GM12873 (cell line): ENCODE measurements around the gene CARMIL1.

Experiments used
- TF ChIP-seq, protein P1 (sequence below): IDR thresholded peaks from 2 replicates; pipeline ENCODE4 v1.5.1; 2012; ENCODE audit warnings: low read depth, mild to moderate bottlenecking, moderate library complexity, low read length, control low read depth; ENCODE audit not compliant: insufficient read depth; ENCODE audit errors: missing control alignments

Gene CARMIL1

DNA sequence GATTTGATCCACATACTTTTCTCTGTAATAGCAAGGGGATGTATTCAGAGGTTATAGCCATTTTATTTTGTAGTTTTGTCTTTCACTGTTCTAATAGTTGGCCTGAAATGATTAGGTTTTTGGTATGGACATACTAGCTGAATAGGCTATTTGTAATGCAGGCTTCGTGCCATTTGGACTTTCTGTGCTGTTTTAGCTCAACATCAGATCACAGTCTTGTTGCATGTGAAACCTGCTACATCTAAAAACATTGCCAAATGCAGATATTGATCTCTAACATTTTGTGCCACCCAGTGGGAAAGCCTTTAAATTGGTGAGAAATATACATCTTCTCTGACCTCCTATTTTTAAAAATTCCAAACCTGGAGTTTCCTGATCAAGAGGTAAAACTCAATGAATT, 215.3 kb downstream of the CARMIL1 start:
- TF ChIP-seq, protein P1, sequence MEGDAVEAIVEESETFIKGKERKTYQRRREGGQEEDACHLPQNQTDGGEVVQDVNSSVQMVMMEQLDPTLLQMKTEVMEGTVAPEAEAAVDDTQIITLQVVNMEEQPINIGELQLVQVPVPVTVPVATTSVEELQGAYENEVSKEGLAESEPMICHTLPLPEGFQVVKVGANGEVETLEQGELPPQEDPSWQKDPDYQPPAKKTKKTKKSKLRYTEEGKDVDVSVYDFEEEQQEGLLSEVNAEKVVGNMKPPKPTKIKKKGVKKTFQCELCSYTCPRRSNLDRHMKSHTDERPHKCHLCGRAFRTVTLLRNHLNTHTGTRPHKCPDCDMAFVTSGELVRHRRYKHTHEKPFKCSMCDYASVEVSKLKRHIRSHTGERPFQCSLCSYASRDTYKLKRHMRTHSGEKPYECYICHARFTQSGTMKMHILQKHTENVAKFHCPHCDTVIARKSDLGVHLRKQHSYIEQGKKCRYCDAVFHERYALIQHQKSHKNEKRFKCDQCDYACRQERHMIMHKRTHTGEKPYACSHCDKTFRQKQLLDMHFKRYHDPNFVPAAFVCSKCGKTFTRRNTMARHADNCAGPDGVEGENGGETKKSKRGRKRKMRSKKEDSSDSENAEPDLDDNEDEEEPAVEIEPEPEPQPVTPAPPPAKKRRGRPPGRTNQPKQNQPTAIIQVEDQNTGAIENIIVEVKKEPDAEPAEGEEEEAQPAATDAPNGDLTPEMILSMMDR: no peak

GRCh38 chr6:25497383-25498040, 218.3 kb downstream of the CARMIL1 start:
- TF ChIP-seq, protein P1: no peak

GRCh38 chr6:25498505-25498904, 219.3 kb downstream of the CARMIL1 start:
- TF ChIP-seq, protein P1: no peak

GRCh38 chr6:25499615-25500235, 220.6 kb downstream of the CARMIL1 start:
- TF ChIP-seq, protein P1: no peak

DNA sequence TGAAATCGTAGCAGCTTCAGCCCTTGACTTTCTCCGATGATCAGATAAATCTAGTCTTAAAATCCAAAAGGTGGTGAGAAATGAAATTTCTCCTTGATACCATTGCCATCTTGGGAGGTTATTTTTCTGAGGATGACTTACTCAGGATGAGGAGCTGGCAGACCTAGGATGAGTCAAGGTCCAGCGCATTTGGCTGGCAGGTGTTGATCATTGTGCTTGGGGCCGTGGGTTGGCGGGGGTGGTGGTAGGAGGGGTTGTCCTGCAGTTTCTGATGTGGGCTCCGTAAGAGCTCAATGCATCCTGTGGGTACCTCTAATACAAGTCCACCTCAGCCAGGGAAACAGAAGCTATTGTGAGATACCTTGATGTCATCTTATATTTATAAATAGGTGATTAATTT, 224.5 kb downstream of the CARMIL1 start:
- TF ChIP-seq, protein P1: no peak

GRCh38 chr6:25504661-25505060, 225.5 kb downstream of the CARMIL1 start:
- TF ChIP-seq, protein P1: no peak

DNA sequence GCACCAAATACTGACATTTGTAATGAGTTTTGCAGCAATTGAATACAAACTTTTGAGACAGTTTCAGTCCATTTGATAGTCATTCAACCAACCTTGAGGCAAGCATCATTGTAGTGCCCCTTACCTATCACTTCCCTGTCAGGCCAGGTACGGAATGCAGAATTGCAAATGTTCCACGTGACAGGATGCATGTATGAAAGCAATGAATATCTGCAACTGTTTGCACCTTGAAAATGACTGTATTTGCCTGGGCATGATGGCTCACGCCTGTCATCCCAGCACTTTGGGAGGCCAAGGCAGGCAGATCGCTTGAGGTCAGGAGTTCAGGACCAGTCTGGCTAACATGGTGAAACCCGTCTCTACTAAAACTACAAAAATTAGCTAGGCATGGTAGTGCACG, 226.8 kb downstream of the CARMIL1 start:
- TF ChIP-seq, protein P1: no peak
